Left cardiac atrium (tissue), 4 donors: ENCODE results near the gene CSGALNACT2. TPM values are rescaled to one million over a fixed set of nuclear protein-coding genes. Genes with fewer than 3 reads are reported as not detected.

Experiments
- ATAC-seq, 2 donors: fragments of 200-7000 bp; cut with Tn5 transposase; one replicate each; pipeline ENCODE4 v1.9.1; 2020; ENCODE audit warnings: mild to moderate bottlenecking in 2 of 2, moderate library complexity in 2 of 2
- DNase-seq: peaks from one replicate; pipeline ENCODE4 v3.0.0-alpha.2; 2020
- intact Hi-C, 2 donors: fragments of 100-400 bp; cut with DNase I; formaldehyde crosslinking; loops; one replicate each; pipeline versions ENCODE4 v1.14.1 to v1.15.1; 2022 to 2023
- total RNA-seq, 2 donors: library from RNA; stranded (reverse); fragmentation: NEBNext Ultra II Directional; extraction: Animal tissue kit (Norgen Biotek cat#: 25700); gene quantifications; one replicate each; pipeline ENCODE4 v1.2.1, GENCODE V29; 2021
- donor health status: DM: no; HTN: yes; CAD: no.
- donor health status: DM: no; HTN: yes; CAD: no; lungs with severe emphysema.
- donor health status: DM: yes; HTN: yes; CAD: no.
- donor health status: Dilated cardiomyopathy.

The CSGALNACT2 gene
- total RNA-seq, 2 donors from 2014 or later: 12.0 to 17.0 TPM

DNA sequence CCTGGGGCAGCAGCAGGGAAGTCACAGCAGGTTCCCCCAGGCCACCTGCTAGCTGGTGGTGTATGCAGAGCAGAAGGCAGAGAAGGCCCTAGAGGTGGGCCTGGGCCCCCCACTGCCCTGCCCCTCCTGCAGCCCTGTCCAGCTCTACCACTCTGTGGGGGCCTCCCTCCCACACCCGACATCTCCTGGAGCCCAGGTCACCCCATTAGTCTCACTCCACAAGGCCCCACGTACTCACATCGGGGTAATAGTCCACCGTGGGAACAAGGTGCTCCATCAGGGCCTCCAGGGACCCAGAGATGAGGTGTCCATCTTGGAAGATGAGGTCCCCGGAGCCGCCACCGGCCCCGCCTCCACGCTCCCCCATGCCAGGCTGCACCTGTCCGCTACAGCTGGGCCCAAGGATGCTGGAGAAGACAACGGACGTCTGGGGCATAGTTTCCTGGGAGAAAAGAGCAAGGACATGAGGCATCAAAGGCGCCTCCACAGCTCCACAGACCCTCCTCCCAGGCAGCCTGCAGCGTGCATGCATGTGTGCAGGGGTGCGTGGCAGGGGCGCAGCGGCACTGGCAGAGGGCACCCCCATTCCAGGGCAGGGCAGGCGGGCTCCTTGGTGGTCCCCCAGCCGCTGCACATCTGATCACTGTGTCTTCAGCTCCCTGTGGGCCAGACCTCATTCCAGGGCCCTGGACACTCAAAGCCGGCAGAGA, 67.6 kb downstream of the CSGALNACT2 start:
- ATAC-seq: no peak
- intact Hi-C loops: no loop called here
- DNase-seq: peak; percentile 12

DNA sequence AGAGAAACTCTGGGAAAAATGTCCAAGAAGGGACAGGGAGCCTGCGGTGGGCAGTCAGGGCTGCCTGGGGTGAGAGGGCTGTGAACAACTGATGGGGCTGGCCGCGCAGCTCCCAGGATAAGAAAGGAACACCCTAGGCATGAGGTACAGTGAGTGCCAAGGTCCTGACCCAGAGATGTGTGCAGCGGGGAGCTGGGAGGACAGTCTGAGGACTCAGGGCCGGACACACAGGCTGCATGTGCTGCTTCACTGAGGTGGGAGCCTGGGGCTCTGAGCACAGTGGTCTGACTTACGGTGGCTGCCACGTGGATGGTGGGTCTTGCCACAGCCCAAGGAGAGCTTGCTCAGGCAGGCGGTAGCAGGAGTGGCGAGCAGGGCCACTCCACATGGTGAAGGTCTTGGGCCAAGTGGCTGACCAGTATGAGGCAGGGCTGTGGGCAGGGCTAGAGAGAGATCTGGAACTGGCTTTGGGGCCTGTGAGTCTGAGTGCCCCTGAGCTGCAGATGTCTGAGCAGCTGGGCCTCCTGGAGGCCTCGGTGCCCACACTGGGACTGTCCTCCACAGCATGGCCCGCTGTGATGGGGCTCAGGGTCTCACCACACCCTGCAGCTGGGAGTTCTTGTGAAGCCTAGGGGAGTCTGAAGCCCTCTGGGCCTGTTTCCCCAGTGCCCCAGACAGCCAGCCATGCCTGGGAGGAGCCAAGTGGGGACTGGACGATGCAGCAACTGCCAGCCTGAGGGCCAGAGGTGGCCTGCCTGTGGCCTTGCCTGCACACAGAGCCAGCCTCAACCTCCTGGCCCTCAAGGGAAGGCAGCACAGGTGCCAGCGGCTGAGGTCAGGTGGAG, 68.4 kb downstream of the CSGALNACT2 start:
- intact Hi-C loops: no loop called here
- no peak for ATAC-seq
- DNase-seq: peak; percentile 9

DNA sequence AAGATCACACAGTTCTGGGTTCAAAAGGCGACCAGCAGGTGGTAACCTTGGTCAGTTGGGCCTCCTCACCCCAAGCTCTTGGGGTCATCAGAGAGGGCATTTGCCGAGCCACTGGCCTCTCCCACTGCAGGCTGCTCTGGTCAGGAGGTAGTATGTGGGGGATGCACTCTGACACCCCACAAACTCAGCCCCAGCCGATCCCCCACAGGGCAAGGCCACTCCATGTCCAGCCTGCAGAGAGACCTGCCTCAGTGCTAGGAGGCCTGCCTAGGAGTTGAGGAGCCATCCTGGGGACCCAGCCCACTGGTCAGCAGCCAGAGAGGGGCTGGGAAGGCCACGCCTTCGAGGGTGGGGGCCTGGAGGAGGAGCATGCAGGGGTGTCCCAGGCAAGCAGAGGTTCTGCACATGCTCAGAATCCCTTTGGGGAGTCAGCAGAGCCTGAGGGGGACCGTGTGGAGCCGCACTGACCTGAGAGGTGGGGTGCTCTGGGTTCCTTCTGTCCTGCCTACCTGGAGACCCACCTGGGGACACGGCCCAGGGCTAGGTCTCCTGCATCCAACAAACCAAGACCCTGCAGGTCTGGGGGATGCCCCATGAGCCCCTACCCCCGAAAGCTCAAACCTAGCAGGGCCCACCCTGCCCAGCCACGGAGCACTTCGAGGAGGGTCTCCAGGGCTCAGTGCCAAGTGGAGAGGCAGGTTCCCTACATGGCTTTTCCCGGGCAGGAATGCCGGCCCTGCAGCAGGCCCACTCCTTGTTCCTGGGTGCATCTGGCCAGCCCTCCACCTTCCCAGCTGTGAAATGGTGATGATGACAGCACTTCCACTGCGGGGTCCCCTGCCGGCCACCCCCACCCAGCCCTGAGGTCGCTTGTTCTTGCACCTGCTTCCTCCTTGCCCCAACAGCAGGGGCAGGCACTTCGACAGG, 70.2 kb downstream of the CSGALNACT2 start:
- intact Hi-C loops: no loop called here
- peak; percentile 14 for DNase-seq
- ATAC-seq: no peak

DNA sequence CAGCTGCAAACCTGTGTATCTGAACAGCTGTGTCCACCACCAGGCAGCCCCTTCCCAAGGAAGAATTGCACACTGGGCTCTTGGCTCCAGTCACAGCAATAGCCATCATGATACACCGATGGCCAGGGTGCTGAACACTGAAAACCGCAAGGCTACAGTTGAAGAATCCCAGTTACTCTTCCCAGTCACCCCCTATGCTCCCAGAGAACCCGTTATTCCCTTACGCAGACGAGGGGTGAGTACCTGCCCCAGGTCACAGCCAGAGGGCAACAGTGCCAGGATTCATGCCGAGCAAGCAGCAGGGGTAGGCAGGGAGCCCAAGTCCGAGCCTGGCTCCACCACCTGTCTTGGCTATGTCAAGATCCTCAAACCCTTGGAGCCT, 70.8 kb downstream of the CSGALNACT2 start:
- intact Hi-C loops: no loop called here
- no peak for ATAC-seq
- DNase-seq: no peak

DNA sequence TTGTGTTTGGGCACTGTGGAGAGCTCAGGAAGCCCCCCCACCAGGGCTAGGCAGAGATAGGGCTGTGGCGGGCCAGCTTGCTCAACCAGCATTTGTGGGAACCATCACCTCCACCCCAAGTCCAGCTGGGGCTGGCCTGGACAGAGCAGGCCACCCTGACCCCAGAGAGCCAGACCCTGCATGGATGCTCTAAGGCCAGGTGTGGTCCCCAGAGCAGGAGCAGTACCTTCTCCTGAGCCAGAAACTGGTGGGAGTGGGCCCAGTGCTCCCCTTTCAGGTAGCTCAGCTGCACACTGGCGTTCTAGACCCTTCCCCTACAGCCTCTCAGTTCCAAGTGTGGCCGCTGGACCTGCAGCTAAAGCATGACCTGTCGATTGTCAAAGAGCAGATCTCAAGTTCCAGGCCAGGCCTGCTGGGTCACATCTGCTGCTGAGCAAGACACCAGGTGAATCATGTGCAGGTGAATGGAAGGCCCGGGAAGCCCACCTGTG, 71.5 kb downstream of the CSGALNACT2 start:
- intact Hi-C loops: no loop called here
- peak; percentile 14 for DNase-seq
- ATAC-seq: no peak

DNA sequence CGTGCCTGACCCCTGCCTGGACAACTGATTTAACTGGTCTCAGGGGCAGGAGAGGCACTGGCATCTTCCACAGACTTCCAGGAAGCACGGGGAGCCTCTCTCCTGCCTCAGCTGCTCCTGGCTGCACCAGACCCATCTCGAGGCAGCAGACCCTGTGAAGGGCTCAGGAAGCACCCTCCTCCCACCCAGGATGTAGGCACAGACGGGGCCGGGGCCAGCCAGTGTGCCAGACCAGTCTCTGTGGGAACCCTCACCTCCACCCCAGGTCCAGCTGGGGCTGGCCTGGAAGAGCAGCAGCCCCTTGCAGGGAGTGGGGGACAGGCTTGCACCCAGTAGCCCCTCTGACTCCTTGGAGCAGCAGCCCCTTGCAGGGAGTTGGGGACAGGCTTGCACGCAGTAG, 72.3 kb downstream of the CSGALNACT2 start:
- intact Hi-C loops: no loop called here
- DNase-seq: no peak
- ATAC-seq: no peak

DNA sequence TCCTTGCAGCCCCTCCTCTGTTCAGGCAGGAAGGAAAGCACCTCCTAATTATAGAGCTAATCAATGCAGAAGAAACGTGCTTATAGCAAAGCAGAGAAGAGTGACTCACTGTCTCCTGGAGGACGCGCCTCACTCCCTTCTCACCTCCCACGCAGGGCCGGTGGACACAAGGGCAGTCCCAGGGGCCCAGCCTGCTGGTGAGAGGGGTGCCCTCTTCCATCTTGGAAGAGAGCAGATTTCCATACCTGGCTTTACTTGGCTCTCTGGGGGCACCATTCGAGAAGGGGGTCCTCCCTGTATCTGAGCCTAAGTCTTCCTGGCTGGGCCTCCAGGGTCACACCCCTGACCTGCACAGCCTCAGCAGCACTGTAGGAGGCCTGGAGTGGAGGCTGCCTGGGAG, 72.8 kb downstream of the CSGALNACT2 start:
- no peak for ATAC-seq
- intact Hi-C loops: no loop called here

DNA sequence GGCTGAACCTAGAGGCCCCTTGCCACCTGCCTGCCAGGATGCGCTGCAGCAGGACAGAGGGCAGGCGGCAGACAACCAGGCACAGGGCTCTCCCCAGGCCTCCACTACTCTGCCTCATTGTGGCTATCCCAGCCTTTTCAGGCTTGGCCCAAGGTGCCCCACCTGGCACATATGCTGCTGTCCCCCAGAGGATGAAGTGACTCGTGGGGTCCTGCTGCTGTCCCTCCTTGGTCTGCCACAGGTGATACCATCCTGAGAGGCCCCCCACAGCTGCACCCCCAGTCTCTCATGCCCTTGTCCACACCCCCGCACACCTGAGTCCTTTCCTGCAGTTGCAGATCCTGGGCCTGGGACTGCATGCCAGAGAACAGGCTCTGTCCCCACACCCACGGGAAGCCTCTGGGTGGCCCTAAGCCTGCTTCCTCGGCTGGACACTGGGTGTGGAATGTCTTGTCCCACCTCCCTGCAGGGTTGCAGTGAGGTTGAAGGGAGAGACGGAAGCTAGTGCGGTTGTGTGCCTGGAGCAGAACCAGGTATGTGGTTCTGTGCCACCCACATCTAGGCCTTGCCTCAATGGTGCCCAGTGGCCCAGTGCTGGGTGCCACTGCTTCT, 73.3 kb downstream of the CSGALNACT2 start:
- peak; percentile 8 for DNase-seq

More for the DNA sequence above, 72.8 kb downstream of the CSGALNACT2 start:
- peak; percentile 8 for DNase-seq

DNA sequence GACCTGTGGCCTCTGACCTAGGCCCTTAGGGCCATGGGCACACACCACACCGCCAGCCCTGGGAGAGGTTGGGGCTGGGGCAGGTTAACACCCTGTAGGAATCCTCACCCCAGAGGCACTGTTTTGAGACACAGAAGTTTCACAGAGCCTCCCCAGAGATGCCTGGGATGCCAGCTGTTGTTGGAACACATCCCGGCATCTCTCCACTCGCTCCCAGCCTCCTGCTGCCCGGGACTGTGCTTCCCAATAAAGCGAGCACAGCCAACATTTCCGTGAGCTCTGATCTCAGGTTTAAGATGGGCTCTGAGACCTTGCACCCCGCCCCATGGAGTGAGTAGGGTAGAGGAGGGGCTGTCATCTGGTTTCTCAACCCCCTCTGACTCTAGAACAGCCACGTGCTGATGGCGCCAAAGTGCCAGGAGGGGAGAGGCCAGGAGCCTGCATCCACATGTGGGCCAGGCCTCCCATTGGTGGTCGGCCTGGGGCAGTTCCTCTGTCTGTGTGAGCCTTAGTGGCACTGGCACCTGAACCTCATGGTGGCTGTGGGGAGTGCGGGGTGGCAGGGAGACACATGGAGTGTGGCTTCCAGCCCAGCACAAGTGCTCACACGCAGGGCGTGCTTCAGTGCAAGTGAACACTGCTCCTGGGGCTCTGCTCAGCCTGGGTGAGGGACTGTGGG, 73.9 kb downstream of the CSGALNACT2 start:
- DNase-seq (no peak), ATAC-seq (peak; percentile 13 to 65)
- intact Hi-C loops: no loop called here

More for the DNA sequence above, 73.3 kb downstream of the CSGALNACT2 start:
- peak in 1 of 2 donors; percentile 13 for ATAC-seq
- intact Hi-C loops: no loop called here

DNA sequence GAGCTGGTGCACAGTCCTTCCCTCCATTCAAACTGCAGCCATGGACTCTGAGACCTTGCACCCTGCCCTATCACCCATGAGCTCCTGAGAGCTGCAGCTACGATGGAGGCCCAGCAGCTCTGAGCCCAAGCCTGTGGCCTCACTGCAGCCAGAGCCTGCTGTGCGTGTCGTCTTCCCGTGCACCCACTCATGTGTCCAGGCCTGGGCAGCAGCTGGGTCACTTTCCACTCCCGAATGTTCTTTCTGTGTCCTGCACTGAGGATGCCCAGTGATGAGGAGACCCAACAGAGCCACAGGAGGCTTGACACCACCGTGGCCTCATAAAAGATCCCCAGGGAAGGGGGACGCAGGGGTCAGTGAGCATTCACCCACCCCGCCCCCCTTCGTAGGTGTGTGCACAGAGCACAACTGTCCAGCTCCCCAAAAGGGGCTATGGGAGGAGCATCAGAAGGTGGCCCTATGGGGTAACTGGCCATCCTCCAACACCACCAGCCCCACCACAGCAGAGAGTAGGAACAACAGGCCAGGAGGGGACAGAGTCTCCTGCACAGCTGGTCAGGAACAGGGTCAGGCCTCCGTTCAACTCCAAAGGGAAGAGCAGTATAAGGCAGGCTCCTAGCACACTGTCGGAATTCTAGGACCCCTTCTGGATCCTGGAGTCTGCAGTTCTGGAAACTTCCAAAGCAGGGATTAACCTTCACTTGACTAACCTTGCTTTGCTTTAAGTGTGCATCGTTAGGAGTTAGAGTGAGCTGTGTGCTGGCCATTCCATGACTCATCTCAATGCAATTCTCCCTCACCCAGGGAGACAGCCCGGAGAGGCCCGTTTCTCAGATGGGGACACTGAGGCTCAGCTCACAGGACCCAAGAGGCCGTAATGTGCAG, 76.1 kb downstream of the CSGALNACT2 start:
- no peak for DNase-seq
- no peak for ATAC-seq
- intact Hi-C loops: no loop called here

DNA sequence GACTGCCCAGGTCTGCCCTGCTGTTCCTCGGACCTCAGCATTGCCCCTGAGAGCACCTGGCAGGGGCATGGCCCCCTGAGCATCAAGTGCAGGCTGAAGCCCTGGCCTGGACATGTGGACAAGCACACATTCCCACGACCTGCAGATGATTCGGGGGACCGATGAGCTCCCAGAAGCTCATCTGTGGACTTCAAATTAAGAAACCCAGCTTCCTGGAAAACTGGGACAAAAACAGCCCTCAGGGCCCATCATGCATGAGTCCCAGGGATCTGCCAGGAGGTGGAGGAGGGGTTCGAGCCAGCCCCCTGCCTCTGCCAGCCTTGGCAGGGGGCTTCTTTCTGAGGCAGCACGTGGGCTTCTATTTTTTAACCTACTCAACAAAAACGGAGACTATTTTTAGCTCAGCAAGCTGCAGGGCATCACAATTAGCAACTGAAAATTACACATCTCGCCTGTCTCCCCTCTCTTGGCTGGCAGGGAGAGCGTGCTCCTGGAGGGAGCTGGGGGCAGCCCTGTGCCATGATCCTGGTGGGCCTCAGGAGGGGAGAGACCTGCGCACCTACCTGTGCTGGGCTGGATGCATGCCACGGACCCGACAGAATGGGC, 76.8 kb downstream of the CSGALNACT2 start:
- DNase-seq: no peak
- intact Hi-C loops: no loop called here
- ATAC-seq: no peak

DNA sequence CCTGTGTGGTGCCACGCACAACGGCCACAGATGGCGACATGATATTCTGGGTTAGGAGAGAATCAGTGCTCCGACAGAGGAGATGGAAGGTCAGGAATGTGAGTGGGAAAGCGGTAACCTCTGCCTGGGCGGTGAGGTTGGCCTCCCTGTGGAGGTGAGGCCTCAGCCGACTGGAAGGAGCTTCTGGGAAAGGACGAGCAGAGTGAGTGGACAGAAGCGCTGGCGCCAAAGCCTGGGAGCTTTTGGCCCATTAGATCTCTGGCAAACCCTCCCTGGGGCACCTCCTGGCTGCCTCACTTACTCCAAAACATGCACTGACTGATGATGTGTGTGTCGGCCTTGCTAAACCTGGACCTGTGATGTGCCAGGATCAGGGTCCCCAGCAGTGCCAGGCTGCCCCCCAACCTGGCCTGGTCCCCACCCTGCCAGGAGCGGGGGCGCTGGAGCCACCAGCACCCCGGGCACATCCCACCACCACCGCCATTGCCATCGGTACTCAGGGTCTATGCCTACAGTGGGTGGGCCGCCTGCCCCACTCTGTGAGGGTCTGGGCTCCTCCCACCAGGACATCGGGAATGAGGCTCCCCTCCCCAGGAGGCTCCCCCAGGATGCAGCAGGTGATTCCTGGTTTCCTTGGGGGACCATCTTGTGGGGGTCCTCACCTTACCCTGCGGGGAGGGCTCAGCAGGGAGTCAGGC, 77.7 kb downstream of the CSGALNACT2 start:
- intact Hi-C loops: no loop called here
- DNase-seq: no peak
- no peak for ATAC-seq

DNA sequence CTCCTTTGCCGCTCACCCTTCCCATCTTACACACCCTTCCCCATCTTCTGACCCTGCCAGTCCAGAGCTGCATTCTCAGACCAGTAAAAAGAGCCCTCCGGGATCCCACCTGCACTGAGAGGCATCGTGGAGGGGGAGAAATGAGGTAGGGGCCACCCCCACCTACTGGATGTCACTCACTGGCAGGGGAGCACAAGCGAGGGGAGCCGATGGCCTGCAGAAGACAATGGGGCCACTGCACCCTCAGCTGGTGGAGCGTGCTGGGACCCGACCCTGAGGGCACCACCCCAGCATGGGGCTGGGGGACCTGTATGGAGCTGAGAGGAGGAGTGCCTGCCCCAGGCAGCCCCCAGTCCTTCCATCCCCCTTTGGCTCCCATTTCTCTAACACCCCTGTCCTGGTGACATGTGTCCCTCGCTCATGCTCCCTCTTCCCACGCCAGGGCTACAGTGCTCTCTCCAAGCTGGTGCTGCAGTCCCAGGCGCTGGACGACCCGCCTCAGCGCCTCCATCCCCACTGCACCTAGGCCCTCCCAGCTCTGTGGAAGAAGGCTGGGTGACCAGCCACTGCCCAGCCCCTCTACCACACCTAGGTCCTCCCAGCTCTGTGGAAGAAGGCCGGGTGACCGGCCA, 78.8 kb downstream of the CSGALNACT2 start:
- ATAC-seq (no peak), DNase-seq (no peak)
- intact Hi-C loops: no loop called here

DNA sequence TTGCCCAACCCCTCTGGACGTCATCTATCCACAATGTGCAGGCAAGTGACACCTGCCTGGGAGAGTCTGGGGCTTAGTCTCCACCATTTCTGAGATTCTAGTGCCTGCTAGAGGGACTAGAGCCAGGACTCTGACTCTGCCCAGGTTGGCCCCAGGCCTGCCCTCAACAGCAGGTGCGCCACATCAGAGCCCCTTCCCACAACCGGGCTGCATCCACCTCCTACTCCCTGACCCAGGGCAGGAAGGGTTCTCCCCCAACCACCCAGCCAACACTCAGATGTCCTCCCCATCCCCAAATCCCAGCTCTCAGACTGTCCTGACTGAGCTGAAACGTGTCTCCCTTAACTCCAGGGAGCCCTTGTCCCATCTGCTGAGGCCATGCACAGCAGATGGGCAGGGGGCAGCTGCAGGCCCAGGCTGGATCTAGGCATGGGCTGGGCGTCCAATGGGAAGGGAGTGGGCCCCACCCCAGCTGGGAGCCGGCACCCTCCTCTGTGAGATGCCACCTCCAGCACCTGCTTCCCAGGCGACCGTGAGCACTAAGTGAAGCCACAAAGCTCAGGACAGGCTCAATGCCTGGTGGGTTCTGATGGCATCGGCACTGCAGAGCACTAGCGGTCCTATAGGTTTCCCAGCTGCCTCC, 79.4 kb downstream of the CSGALNACT2 start:
- no peak for ATAC-seq

DNA sequence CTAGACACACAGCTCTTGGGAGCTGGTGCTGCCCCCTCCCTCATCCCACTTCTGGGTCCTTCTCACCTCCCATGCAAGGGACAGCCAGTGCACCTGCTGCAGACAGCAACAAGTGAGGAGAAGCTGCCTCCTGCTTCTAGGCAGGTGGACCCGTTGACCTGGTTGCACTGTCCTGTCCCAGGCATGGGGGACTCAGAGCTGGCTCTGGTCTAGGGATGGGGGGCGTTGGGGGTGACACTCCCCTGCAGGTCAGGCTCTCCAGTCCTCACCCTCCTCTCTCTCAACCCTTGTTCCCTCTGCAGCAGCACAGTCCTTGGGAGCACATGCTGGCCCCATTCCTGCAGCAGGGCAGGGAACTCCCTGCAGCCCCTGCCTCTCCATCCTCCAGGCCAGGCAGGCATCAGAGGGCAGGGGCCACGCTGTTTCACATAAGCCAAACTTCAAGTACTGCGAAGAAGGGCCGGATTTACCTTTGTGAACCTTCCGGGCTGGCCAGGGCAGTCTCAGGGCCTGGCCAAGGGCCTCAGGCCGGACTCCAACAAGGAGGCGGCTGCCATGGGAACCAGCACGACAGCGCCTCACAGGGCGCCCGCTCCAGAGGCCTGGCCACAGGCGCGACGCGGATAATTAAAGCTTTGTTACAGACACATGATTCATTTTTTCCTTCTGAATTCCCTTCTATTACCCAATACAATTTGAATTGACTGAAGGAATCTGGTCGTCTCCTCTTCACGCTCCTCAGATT, 80.1 kb downstream of the CSGALNACT2 start:
- intact Hi-C loops: no loop called here
- ATAC-seq: peak in 1 of 2 donors; percentile 41
- DNase-seq: no peak

More for the DNA sequence above, 79.4 kb downstream of the CSGALNACT2 start:
- DNase-seq: no peak
- intact Hi-C loops: no loop called here
